Activated B cell treated with CpG ODN at 0.5 μM for 24 hours (primary cell): ENCODE results near the gene SHISA4. TPM values are rescaled to one million over a fixed set of nuclear protein-coding genes. Genes with fewer than 3 reads are reported as not detected.

Experiments used
- ATAC-seq: fragments of 200-7000 bp; cut with Tn5 transposase; one replicate; pipeline ENCODE4 v1.10.0; 2021; ENCODE audit warnings: low read depth, mild to moderate bottlenecking, moderate library complexity
- CTCF ChIA-PET: fragments of 350-600 bp; sonication (Branson Sonifier 250); formaldehyde crosslinking; loops from one replicate; lab custom pipeline; 2021; ENCODE audit warnings: antibody characterized with exemption; lab: Charles Lee
- POLR2A ChIA-PET: fragments of 350-600 bp; sonication (Branson Sonifier 250); formaldehyde crosslinking; loops from one replicate; lab custom pipeline; 2021; ENCODE audit warnings: antibody characterized with exemption; lab: Charles Lee
- DNase-seq: peaks from one replicate; pipeline ENCODE4 v3.0.0; 2022
- H3K27ac Mint-ChIP-seq: one replicate; pipeline ENCODE4 v1.8.0; 2020; ENCODE audit warnings: mixed read lengths
- H3K27me3 Mint-ChIP-seq: one replicate; pipeline ENCODE4 v1.8.0; 2021; ENCODE audit warnings: mixed read lengths
- H3K36me3 Mint-ChIP-seq: one replicate; pipeline ENCODE4 v1.8.0; 2021; ENCODE audit warnings: low read depth, mixed read lengths
- H3K4me1 Mint-ChIP-seq: one replicate; pipeline ENCODE4 v1.8.0; 2021; ENCODE audit warnings: mixed read lengths
- H3K4me3 Mint-ChIP-seq: one replicate; pipeline ENCODE4 v1.8.0; 2020; ENCODE audit warnings: mild to moderate bottlenecking, mixed read lengths
- H3K9me3 Mint-ChIP-seq: one replicate; pipeline ENCODE4 v1.8.0; 2020; ENCODE audit warnings: mixed read lengths
- CTCF ChIP-seq: fragments of 200-600 bp; IDR thresholded peaks from one replicate; pipeline ENCODE4 v1.8.0; 2022; ENCODE audit warnings: antibody characterized with exemption, mild to moderate bottlenecking
- intact Hi-C: fragments of 100-400 bp; cut with micrococcal nuclease; formaldehyde crosslinking; loops from one replicate; pipeline ENCODE4 v1.15.1; 2024
- total RNA-seq: library from RNA; stranded (reverse); gene quantifications from 2 replicates; pipeline ENCODE4 v1.2.3, GENCODE V29; 2022

SHISA4 gene
- total RNA-seq, 1 donor from 2014 or later, result 0.35 TPM

GRCh38 chr1:201917362-201918033, 28.8 kb downstream of the SHISA4 start:
- DNase-seq, result no peak
- CTCF ChIA-PET, result no interaction called here
- H3K4me1 Mint-ChIP-seq, result no peaks in the 10 kb centered on the region
- H3K36me3 Mint-ChIP-seq, result no peaks in the 10 kb centered on the region
- H3K27ac Mint-ChIP-seq, result no peak overlapping the region
- ATAC-seq, result no peak
- intact Hi-C loops, result no loop called here
- peaks cover 17% of the 10 kb centered on the region for H3K27me3 Mint-ChIP-seq
- no peak for TF ChIP-seq CTCF
- H3K4me3 Mint-ChIP-seq, result no peak overlapping the region
- H3K9me3 Mint-ChIP-seq, result no peaks in the 10 kb centered on the region
- POLR2A ChIA-PET, result no interaction called here

GRCh38 chr1:201918343-201918742, 29.6 kb downstream of the SHISA4 start:
- intact Hi-C loops, result no loop called here
- no peak for TF ChIP-seq CTCF
- Mint-ChIP-seq H3K27ac (no peak overlapping the region), H3K4me1 (no peaks in the 10 kb centered on the region), H3K4me3 (no peak overlapping the region), H3K27me3 (peaks cover 17% of the 10 kb centered on the region), H3K9me3 (no peaks in the 10 kb centered on the region), H3K36me3 (no peaks in the 10 kb centered on the region)
- DNase-seq (no peak), ATAC-seq (no peak)
- ChIA-PET POLR2A (no interaction called here), CTCF (no interaction called here)

GRCh38 chr1:201921952-201922558, 33.4 kb downstream of the SHISA4 start:
- Mint-ChIP-seq H3K9me3 (no peaks in the 10 kb centered on the region), H3K27me3 (peaks cover 16% of the 10 kb centered on the region), H3K36me3 (no peaks in the 10 kb centered on the region), H3K4me1 (no peaks in the 10 kb centered on the region), H3K27ac (no peak overlapping the region), H3K4me3 (no peak overlapping the region)
- intact Hi-C loops, result no loop called here
- no peak for DNase-seq
- ATAC-seq, result no peak
- no peak for TF ChIP-seq CTCF
- POLR2A ChIA-PET, result no interaction called here
- CTCF ChIA-PET, result no interaction called here

- POLR2A ChIA-PET, result no interaction called here
- CTCF ChIA-PET, result no interaction called here
Measured at GRCh38 chr1:201925301-201925567, 36.5 kb downstream of the SHISA4 start.

More at GRCh38 chr1:201925301-201925567, 36.5 kb downstream of the SHISA4 start:
- Mint-ChIP-seq H3K4me1 (no peaks in the 10 kb centered on the region), H3K36me3 (no peaks in the 10 kb centered on the region), H3K4me3 (no peak overlapping the region), H3K27ac (no peak overlapping the region), H3K27me3 (peaks cover 16% of the 10 kb centered on the region), H3K9me3 (no peaks in the 10 kb centered on the region)
- TF ChIP-seq CTCF, result no peak
- no peak for DNase-seq
- intact Hi-C loops, result no loop called here
- no peak for ATAC-seq
